Urinary bladder (tissue), 4 donors: Measurements from ENCODE around the gene PPFIBP2. TPM values are rescaled to one million over a fixed set of nuclear protein-coding genes. Genes with fewer than 3 reads are reported as not detected.
"Not testable (repeated sequence)": the region's sequence is repeated elsewhere in the genome, so short reads cannot be mapped to it uniquely, and the experiment has no call there.

Experiments
- DNase-seq: peaks from one replicate; pipeline ENCODE4 v3.0.0-alpha.2; 2015; ENCODE audit errors: extremely low spot score
- H3K27ac ChIP-seq: one replicate; pipeline ENCODE4 v1.5.1; 2013; ENCODE audit warnings: low read depth, mild to moderate bottlenecking, moderate library complexity
- H3K36me3 ChIP-seq: one replicate; pipeline ENCODE4 v1.6.1; 2013; ENCODE audit warnings: mild to moderate bottlenecking, moderate library complexity; ENCODE audit not compliant: insufficient read depth
- H3K4me1 ChIP-seq: one replicate; pipeline ENCODE4 v1.6.1; 2013; ENCODE audit warnings: mild to moderate bottlenecking, moderate library complexity; ENCODE audit not compliant: insufficient read depth
- H3K4me3 ChIP-seq: one replicate; pipeline ENCODE4 v1.5.1; 2013; ENCODE audit warnings: low read depth, low read length
- WGBS: extraction: QIAGEN DNeasy Blood & Tissue Kit; methylation state at CpG from one replicate; pipeline ENCODE4 v1.1.7; 2013; 5-methylcytosine and 5-hydroxymethylcytosine counted together
- polyA plus RNA-seq: library from polyadenylated mRNA; stranded (reverse); fragments of 200-250 nt; gene quantifications from one replicate; pipeline ENCODE4 v1.2.3, GENCODE V29; 2013
- total RNA-seq: library from RNA; depleted of rRNA; stranded (reverse); fragments of >200 nt; gene quantifications from one replicate; pipeline ENCODE4 v1.2.3, GENCODE V29; 2014
- donor health status: healthy with polysubstance abuse.
- donor health status: healthy.

Gene PPFIBP2
- total and polyA plus RNA-seq, 2 donors, result 11.9 to 56.8 TPM

- H3K4me1 ChIP-seq, result no peaks in the 10 kb centered on the region
- H3K27ac ChIP-seq, result no peak overlapping the region
- no peak for DNase-seq
- H3K4me3 ChIP-seq, result no peak overlapping the region
- H3K36me3 ChIP-seq, result no peaks in the 10 kb centered on the region
- 93% methylated on average over 2 of the region's 2 CpGs for WGBS
These were observed 3.8 kb upstream of the PPFIBP2 start for GRCh38 chr11:7509966-7510365.

- H3K4me3 ChIP-seq, result no peak overlapping the region
- H3K4me1 ChIP-seq, result no peaks in the 10 kb centered on the region
These were observed 2.4 kb upstream of the PPFIBP2 start for GRCh38 chr11:7511401-7511800.

GRCh38 chr11:7512525-7513233, 1.1 kb upstream of the PPFIBP2 start:
- WGBS, result 21% methylated on average over 18 of the region's 18 CpGs
- no peaks in the 10 kb centered on the region for H3K36me3 ChIP-seq

More at GRCh38 chr11:7511401-7511800, 2.4 kb upstream of the PPFIBP2 start:
- DNase-seq, result no peak
- 46% methylated on average over 5 of the region's 5 CpGs for WGBS
- no peaks in the 10 kb centered on the region for H3K36me3 ChIP-seq
- no peak overlapping the region for H3K27ac ChIP-seq

GRCh38 chr11:7514099-7514591, 346 bp downstream of the PPFIBP2 start:
- WGBS, result 1% methylated on average over 31 of the region's 31 CpGs
- Histone ChIP-seq H3K4me1 (no peaks in the 10 kb centered on the region), H3K4me3 (peak overlapping the region; percentile 83), H3K27ac (peak overlapping the region; percentile 84), H3K36me3 (no peaks in the 10 kb centered on the region)
- DNase-seq, result no peak

More at GRCh38 chr11:7512525-7513233, 1.1 kb upstream of the PPFIBP2 start:
- Histone ChIP-seq H3K27ac (peak overlapping the region; percentile 84), H3K4me1 (no peaks in the 10 kb centered on the region), H3K4me3 (peak overlapping the region; percentile 83)
- DNase-seq, result no peak

- DNase-seq, result no peak
- 97% methylated on average over 1 of the region's 1 CpG for WGBS
- Histone ChIP-seq H3K4me3 (no peak overlapping the region), H3K4me1 (no peaks in the 10 kb centered on the region), H3K27ac (no peak overlapping the region), H3K36me3 (no peaks in the 10 kb centered on the region)
These were observed 1.7 kb downstream of the PPFIBP2 start for GRCh38 chr11:7515447-7515886.

- 90% methylated on average over 12 of the region's 12 CpGs for WGBS
These were observed 2.7 kb downstream of the PPFIBP2 start for GRCh38 chr11:7516475-7516874.

GRCh38 chr11:7517743-7518142, 3.9 kb downstream of the PPFIBP2 start:
- 97% methylated on average over 13 of the region's 13 CpGs for WGBS
- not testable (repeated sequence) for H3K4me1 ChIP-seq, DNase-seq, H3K4me3 ChIP-seq, H3K36me3 ChIP-seq, H3K27ac ChIP-seq

More at GRCh38 chr11:7516475-7516874, 2.7 kb downstream of the PPFIBP2 start:
- DNase-seq, result no peak
- Histone ChIP-seq H3K4me1 (peaks cover 2% of the 10 kb centered on the region), H3K27ac (no peak overlapping the region), H3K36me3 (no peaks in the 10 kb centered on the region), H3K4me3 (no peak overlapping the region)

GRCh38 chr11:7518811-7519562, 5.2 kb downstream of the PPFIBP2 start:
- no peak overlapping the region for H3K4me3 ChIP-seq
- H3K4me1 ChIP-seq, result peaks cover 2% of the 10 kb centered on the region
- WGBS, result 93% methylated on average over 23 of the region's 23 CpGs
- H3K36me3 ChIP-seq, result no peaks in the 10 kb centered on the region
- DNase-seq, result no peak
- H3K27ac ChIP-seq, result no peak overlapping the region

GRCh38 chr11:7520011-7520942, 6.5 kb downstream of the PPFIBP2 start:
- Histone ChIP-seq H3K27ac (no peak overlapping the region), H3K4me3 (no peak overlapping the region), H3K4me1 (peaks cover 2% of the 10 kb centered on the region), H3K36me3 (no peaks in the 10 kb centered on the region)
- 67% methylated on average over 18 of the region's 18 CpGs for WGBS
- DNase-seq, result no peak

- H3K4me3 ChIP-seq, result no peak overlapping the region
- DNase-seq, result no peak
- WGBS, result 4% methylated on average over 2 of the region's 2 CpGs
- H3K4me1 ChIP-seq, result peaks cover 2% of the 10 kb centered on the region
- H3K27ac ChIP-seq, result no peak overlapping the region
- no peaks in the 10 kb centered on the region for H3K36me3 ChIP-seq
These were observed 7.2 kb downstream of the PPFIBP2 start for GRCh38 chr11:7520981-7521487.

- DNase-seq, result no peak
- WGBS, result 65% methylated on average over 4 of the region's 4 CpGs
- no peaks in the 10 kb centered on the region for H3K36me3 ChIP-seq
- peaks cover 2% of the 10 kb centered on the region for H3K4me1 ChIP-seq
- H3K4me3 ChIP-seq, result no peak overlapping the region
- H3K27ac ChIP-seq, result no peak overlapping the region
These were observed 8.3 kb downstream of the PPFIBP2 start for GRCh38 chr11:7522121-7522520.

- no peaks in the 10 kb centered on the region for H3K36me3 ChIP-seq
- no peak overlapping the region for H3K4me3 ChIP-seq
- H3K4me1 ChIP-seq, result peaks cover 2% of the 10 kb centered on the region
- DNase-seq, result no peak
- 94% methylated on average over 4 of the region's 4 CpGs for WGBS
- no peak overlapping the region for H3K27ac ChIP-seq
These were observed 8.7 kb downstream of the PPFIBP2 start for GRCh38 chr11:7522546-7522945.
